Measurements from ENCODE around the gene SUFU.
A peak's percentile ranks its signal among the peaks of the same experiment; 100 is the strongest.

The SUFU gene

GRCh38 chr10:102555781-102556328 lies 52.1 kb downstream of the SUFU start:
- DNase-seq = no peak

GRCh38 chr10:102557569-102557968 lies 53.8 kb downstream of the SUFU start:
- no peak for DNase-seq

GRCh38 chr10:102559764-102560163 lies 56.0 kb downstream of the SUFU start:
- DNase-seq = no peak

GRCh38 chr10:102564209-102564834 lies 60.5 kb downstream of the SUFU start:
- no peak for DNase-seq

GRCh38 chr10:102565793-102566192 lies 62.0 kb downstream of the SUFU start:
- DNase-seq = no peak

GRCh38 chr10:102578782-102579181 lies 75.0 kb downstream of the SUFU start:
- DNase-seq = no peak

DNA sequence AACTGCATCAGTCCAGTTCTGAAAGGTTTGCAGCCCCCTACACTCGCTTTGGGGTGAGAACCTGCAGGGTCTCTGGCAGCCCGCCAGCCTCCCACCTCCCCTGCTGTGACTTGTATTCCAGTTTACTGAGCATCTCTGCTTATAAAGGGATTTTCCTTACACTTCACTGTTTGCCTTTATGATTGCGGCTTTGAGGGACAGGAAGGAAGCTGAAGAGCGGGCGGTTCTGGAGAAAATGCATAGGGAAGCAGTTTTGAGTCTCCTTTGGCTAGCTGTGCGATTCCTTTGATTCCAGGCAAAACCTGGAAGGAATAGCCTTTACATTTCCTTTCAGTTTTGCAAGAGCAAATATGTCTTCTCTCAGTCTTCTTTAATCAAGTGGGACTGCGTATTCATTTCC lies 75.6 kb downstream of the SUFU start:
- no peak for DNase-seq

DNA sequence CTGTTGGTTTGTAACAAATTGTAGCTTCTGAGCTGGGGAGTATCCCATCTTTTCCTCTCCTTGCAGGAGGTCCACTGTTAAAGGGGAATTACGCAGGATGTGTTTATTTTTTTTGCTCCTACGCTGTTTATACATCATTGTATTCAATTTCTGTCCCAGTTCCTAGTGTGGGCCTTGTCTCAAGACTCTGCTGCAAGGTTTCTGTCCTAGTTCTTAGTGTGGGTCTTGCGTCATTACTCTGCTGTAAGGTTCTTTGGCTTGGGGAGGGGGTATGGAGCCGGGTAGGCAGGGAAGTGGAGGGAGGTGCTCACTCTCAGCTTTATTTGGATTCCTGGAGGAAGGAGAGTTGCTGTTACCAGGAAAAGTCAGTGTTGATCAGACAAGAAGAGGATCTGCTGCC lies 76.5 kb downstream of the SUFU start:
- no peak for DNase-seq

DNA sequence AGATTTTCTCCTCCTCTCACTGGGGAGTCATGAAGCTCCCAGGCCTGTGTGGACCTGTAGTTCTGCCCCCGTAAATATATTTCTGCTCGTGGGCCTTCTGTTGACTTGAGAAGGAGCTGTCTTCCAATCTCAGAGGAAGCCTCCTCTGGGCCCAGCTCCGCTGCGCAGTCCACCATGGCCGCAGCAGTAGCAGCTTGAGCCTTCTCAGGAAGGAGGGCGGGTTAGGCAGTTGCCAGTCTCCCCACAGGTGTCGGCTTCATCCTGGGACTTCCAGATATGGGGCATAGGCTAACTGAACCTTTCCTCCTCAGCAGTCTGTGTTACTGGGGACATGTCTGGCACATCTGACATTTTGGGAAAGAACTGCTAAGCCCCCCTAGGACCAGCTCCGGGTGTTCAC lies 77.6 kb downstream of the SUFU start:
- DNase-seq = no peak

DNA sequence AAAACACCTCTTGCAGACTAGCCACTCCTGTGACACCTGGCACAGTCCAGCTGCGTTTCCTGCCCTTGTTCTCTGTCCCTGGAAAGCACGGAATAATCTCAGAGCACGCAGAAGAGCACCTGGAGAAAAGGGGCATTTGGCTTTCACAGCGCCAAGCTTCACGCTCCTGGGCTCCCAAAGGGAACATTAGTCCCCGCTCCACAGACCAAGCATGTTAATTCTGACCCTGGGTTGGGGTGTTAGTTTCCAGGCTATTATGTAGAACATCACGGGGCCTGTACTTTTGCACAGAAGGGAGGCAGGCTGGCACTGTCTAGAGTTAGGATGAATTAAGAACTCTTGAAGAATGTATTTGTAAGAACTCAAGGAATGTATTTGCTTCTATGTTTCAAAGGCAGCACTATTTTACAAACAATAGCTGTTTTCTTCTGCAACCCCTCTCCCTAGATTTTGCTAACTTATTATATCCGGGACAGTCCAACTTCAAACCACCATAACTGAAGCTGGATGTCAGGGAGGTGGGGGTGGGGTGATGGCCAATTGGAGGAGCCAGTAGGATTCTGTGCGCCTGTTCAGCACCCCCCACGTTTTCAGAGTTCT lies 78.3 kb downstream of the SUFU start:
- DNase-seq = no peak

DNA sequence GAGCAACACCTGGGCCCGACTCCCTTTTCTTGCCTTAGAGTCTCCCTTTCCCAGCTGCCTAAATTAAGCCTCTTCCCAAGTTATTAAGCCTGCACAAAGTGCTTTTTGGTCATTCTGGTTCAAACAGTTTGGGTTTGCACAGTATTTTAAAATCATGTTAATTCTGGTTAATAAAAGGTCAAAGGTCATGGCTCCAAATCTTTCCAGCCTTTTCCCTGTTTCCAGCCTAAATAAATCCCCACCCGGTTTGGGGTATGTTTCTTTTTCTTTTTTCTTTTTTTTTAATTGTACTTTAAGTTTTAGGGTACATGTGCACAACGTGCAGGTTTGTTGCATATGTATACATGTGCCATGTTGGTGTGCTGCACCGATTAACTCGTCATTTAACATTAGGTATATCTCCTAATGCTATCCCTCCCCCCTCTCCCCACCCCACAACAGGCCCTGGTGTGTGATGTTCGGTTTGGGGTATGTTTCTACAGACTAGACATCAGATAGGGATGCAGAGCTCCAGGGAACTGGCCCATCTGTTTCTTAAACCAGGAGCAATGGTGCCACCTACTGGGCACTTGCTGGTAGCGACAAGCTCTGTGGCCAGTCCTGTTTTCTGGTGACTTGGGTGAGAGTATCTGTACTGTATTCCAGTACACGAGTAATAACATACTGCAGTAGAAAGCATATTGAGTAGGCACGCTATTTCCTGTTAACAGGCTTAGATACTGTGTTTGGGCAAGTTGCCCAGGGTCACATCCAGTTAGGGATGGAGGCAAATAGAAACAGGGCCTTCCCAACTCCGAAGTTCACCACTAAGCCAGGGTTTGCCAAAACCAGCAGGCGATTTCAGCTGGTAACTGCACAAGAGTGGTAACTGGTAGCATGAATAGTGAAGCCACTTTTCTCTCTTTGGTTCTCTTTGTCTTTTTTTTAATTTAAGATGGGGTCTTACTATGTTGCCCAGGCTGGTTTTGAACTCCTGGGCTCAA lies 80.0 kb downstream of the SUFU start:
- DNase-seq = peak; percentile 79 to 90

GRCh38 chr10:102585026-102585425 lies 81.3 kb downstream of the SUFU start:
- no peak for DNase-seq

GRCh38 chr10:102586858-102587257 lies 83.1 kb downstream of the SUFU start:
- no peak for DNase-seq

DNA sequence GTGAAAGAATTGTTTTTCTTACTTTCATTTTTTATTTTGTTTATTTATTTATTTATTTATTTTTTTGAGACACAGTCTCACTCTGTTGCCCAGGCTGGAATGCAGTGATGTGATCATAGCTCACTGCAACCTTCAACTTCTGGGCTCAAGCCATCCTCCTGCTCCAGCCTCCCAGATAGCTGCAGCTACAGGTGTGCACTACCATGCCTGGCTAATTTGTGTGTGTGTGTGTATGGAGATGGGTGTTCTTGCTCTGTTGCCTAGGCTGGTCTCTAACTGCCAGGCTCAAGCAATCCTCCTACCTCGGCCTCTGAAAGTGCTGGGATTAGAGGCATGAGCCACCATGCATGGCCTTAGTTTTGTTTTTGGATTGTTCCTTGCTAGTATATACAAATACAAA lies 85.1 kb downstream of the SUFU start:
- no peak for DNase-seq

DNA sequence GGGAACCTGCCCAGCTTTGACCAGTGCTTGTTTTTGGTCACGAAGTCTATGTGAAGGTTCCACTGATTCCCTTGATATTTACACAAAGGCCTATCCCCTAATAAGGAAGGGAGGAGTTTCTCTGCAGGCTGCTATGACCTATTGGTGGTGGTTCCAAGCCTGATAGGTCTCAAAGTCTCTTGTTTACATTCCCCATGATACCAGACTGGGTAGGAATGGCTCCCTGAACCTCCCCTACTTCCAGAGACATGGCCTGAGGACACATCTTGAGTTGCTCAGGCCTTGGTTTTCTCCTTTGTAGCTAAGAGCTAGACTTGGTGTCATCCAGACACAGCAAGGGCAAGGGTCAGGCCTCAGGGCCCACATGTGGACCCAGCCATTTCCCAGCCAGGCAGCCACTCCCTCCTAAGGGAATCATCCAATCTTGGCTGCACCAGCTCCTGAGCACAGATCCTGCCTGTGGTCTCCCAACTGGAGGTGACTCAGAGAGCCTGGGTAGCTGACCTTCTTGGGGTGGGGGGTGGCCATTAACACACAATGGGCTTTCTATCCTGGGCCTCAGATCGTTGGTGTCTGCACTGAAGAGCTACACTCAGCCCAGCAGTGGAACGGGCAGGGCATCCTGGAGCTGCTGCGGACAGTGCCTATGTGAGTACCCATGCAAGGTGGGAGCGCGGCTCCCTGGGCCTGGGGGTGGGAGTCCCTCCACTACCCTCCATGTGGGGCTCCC lies 89.5 kb downstream of the SUFU start:
- DNase-seq = no peak

DNA sequence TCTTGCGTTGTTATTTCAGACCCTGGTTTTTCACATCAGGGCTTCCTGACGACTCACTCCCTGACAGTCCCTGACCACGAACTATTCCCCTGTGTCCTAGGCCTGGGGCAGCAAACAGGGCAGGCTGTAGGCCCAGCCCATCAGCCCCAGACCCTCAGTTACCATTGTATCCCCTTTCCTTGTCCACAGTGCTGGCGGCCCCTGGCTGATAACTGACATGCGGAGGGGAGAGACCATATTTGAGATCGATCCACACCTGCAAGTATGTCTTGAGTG lies 90.0 kb downstream of the SUFU start:
- no peak for DNase-seq

- no peak for DNase-seq
These were observed 91.5 kb downstream of the SUFU start for GRCh38 chr10:102595293-102595692.

DNA sequence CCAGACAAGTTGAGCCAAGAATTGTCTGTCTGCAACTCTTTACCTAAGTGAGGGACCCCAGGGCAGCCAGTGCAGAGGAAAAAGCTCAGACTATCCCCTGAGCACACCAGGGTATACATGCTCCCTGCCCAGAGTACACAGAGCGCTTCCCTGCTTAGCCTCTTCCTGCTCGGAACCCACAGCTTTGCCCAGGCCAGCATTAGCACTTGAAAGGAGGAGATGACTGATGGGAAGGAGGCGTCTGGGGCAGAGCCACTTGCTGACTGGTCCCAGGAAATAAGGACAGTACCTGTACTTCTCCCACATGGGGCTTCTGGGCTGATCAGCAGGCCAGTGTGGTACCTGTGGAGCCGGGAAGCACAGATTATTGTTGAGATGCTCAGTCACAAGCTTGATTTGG lies 92.1 kb downstream of the SUFU start:
- DNase-seq = no peak

- peak in 1 of 2 experiments; percentile 64 for DNase-seq
These were observed 92.8 kb downstream of the SUFU start for GRCh38 chr10:102596506-102596971.

- DNase-seq = peak in 1 of 2 experiments; percentile 24
These were observed 93.6 kb downstream of the SUFU start for GRCh38 chr10:102597131-102597991.

DNA sequence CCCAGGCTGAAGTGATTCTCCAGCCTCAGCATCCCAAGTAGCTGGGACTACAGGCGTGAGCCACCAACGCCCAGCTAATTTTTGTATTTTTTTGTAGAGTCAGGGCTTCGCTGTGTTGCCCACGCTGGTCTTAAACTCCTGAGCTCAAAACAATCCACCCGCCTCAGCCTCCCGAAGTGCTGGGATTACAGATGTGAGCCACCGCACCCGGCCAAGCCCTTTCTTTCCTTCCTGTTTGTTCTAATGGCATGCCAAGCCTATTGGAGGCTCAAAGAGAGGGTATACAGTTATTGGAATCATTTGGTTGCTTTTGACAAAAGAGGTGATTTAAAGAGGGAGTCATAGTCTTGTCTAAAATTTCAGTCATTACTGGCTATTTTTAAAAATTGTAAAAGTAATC lies 94.5 kb downstream of the SUFU start:
- DNase-seq = no peak
